K562 (cell line): ENCODE measurements around the gene CASP1. TPM values are rescaled to one million over a fixed set of nuclear protein-coding genes. Genes with fewer than 3 reads are reported as not detected.

Source experiments
- ATAC-seq: fragments of 200-7000 bp; cut with Tn5 transposase; 3 replicates; pipeline ENCODE4 v1.9.1; 2020; ENCODE audit warnings: moderate library complexity
- BruUV-seq: library from RNA; stranded (reverse); fragments of 400-500 nt; replicated peaks from 2 replicates; lab custom pipeline; 2021; lab: Mats Ljungman, UMichigan
- CTCF ChIA-PET: fragments of 300-600 bp; formaldehyde crosslinking; extraction: SDS; loops from one replicate; lab custom pipeline; 2021; ENCODE audit warnings: low intra/inter-chr PET ratio; lab: Yijun Ruan, JAX
- POLR2A ChIA-PET: fragments of 300-600, 350-650 bp; sonication (Branson Sonifier 250); formaldehyde crosslinking; extraction: SDS; loops from one replicate; lab custom pipeline; 2021; ENCODE audit warnings: antibody characterized with exemption, inconsistent platforms; lab: Yijun Ruan, JAX
- DNase-seq, 4 experiments: peaks; one replicate each; pipeline versions ENCODE4 v3.0.0 to v3.0.0-alpha.2; 2011 to 2018; ENCODE audit warnings: low spot score in 3 of 4, mixed read lengths in 3 of 4; ENCODE audit errors: extremely low read depth in 1 of 4
- FAIRE-seq: peaks from 2 replicates; lab custom pipeline; 2011; peaks lifted over from hg19 to GRCh38; lab: Jason Lieb, UNC
- H2AFZ ChIP-seq: 2 replicates; pipeline ENCODE4 v1.6.0; 2011; ENCODE audit warnings: low read depth, low read length, control low read depth, inconsistent platforms
- H3K27ac ChIP-seq: fragments of 200-600 bp; 3 replicates; pipeline ENCODE4 v1.8.0; 2011; ENCODE audit warnings: low read depth, mild to moderate bottlenecking, control low read depth, inconsistent platforms, low read length, moderate library complexity, mixed read lengths; ENCODE audit errors: extremely low read depth
- H3K27me3 ChIP-seq, 2 experiments: fragments of 300-600 bp in 1 of 2; 2 replicates in 1 of 2; 3 replicates in 1 of 2; pipeline versions ENCODE4 v1.6.0 to v1.8.0; 2011; ENCODE audit warnings: inconsistent platforms in 2 of 2, low read length in 2 of 2, mild to moderate bottlenecking in 1 of 2, mixed read lengths in 1 of 2, moderate library complexity in 1 of 2; ENCODE audit not compliant: control insufficient read depth in 2 of 2, insufficient read depth in 2 of 2
- H3K36me3 ChIP-seq: fragments of 300-600 bp; 3 replicates; pipeline ENCODE4 v1.8.0; 2011; ENCODE audit warnings: mild to moderate bottlenecking, low read length, inconsistent platforms; ENCODE audit not compliant: control insufficient read depth, insufficient read depth
- H3K4me1 ChIP-seq, 2 experiments: fragments of 200-600 bp in 1 of 2; replicated peaks in 1 of 2; 2 replicates in 1 of 2; 3 replicates in 1 of 2; pipeline versions ENCODE4 v1.5.1 to v1.8.0; 2011; ENCODE audit warnings: inconsistent platforms in 2 of 2, low read length in 2 of 2, mild to moderate bottlenecking in 1 of 2, mixed read lengths in 1 of 2, moderate library complexity in 1 of 2; ENCODE audit not compliant: control insufficient read depth in 2 of 2, insufficient read depth in 2 of 2
- H3K4me2 ChIP-seq: 2 replicates; pipeline ENCODE4 v1.6.1; 2011; ENCODE audit warnings: low read length, control low read depth, inconsistent platforms, mixed read lengths; ENCODE audit not compliant: insufficient read depth
- H3K4me3 ChIP-seq: fragments of 200-600 bp; sonication (generic), shearing (Covaris generic); 2 replicates; pipeline ENCODE4 v1.5.1; 2016; ENCODE audit warnings: control low read depth, inconsistent platforms
- H3K79me2 ChIP-seq: fragments of 200-600 bp; 3 replicates; pipeline ENCODE4 v1.8.0; 2011; ENCODE audit warnings: low read length, inconsistent platforms; ENCODE audit not compliant: control insufficient read depth, insufficient read depth
- H3K9ac ChIP-seq, 2 experiments: 2 replicates each; pipeline versions ENCODE4 v1.6.0 to v1.6.1; 2011; ENCODE audit warnings: low read depth in 2 of 2, low read length in 2 of 2, control low read depth in 1 of 2, inconsistent platforms in 1 of 2, mild to moderate bottlenecking in 1 of 2, mixed read lengths in 1 of 2; ENCODE audit not compliant: insufficient read depth in 1 of 2
- H3K9me1 ChIP-seq: one replicate; pipeline ENCODE4 v1.6.0; 2011; ENCODE audit warnings: inconsistent platforms, mild to moderate bottlenecking, low read length, moderate library complexity; ENCODE audit not compliant: control insufficient read depth, insufficient read depth
- H3K9me3 ChIP-seq: replicated peaks from 2 replicates; pipeline ENCODE4 v1.5.1; 2011; ENCODE audit warnings: low read depth, low read length, inconsistent platforms; ENCODE audit not compliant: control insufficient read depth, insufficient read depth
- H4K20me1 ChIP-seq: replicated peaks from 2 replicates; pipeline ENCODE4 v1.6.1; 2011; ENCODE audit warnings: low read length, inconsistent platforms, mixed read lengths; ENCODE audit not compliant: control insufficient read depth, insufficient read depth
- BMI1 ChIP-seq: fragments of 150-350 bp; IDR thresholded peaks from 2 replicates; pipeline ENCODE4 v1.6.1; 2014; ENCODE audit warnings: low read length
- C11orf30 ChIP-seq: fragments of 450-650 bp; IDR thresholded peaks from 2 replicates; pipeline ENCODE4 v1.6.1; 2016; ENCODE audit warnings: low read depth, mild to moderate bottlenecking
- CBX1 ChIP-seq: sonication (generic); IDR thresholded peaks from 2 replicates; pipeline ENCODE4 v1.6.1; 2016; ENCODE audit warnings: antibody characterized with exemption, low read depth, mild to moderate bottlenecking
- CXXC5 ChIP-seq: fragments of 250-450 bp; sonication (Bioruptor Pico); IDR thresholded peaks from 2 replicates; pipeline ENCODE4 v1.8.0; 2022; ENCODE audit warnings: inconsistent platforms, mild to moderate bottlenecking, moderate library complexity
- E4F1 ChIP-seq: fragments of 250-450 bp; sonication (Bioruptor Pico); IDR thresholded peaks from 2 replicates; pipeline ENCODE4 v1.5.0; 2021; ENCODE audit warnings: mild to moderate bottlenecking, borderline replicate concordance
- ELF4 ChIP-seq: fragments of 450-650 bp; formaldehyde crosslinking; IDR thresholded peaks from 2 replicates; pipeline ENCODE4 v1.4.0; 2022; ENCODE audit warnings: missing genetic modification characterization
- MAFK ChIP-seq: IDR thresholded peaks from 2 replicates; pipeline ENCODE4 v1.6.1; 2011; ENCODE audit warnings: low read length, improper control_type of control experiment
- POLR2A ChIP-seq: fragments of 450-650 bp; conservative IDR thresholded peaks from 2 replicates; pipeline ENCODE4 v1.6.1; 2016
- RFX7 ChIP-seq: fragments of 250-450 bp; sonication (Bioruptor Pico); IDR thresholded peaks from 2 replicates; pipeline ENCODE4 v1.5.1; 2021; ENCODE audit warnings: mild to moderate bottlenecking
- SAP30 ChIP-seq: fragments of 200-600 bp; sonication (generic); IDR thresholded peaks from 2 replicates; pipeline ENCODE4 v1.6.1; 2012; ENCODE audit warnings: borderline replicate concordance, low read depth, mild to moderate bottlenecking, moderate library complexity, low read length, control low read depth, inconsistent platforms; ENCODE audit not compliant: insufficient read depth, poor library complexity, severe bottlenecking
- SMARCA4 ChIP-seq: fragments of 450-650 bp; IDR thresholded peaks from 2 replicates; pipeline ENCODE4 v1.6.1; 2016
- ZBTB49 ChIP-seq: sonication (generic); formaldehyde crosslinking; IDR thresholded peaks from 2 replicates; pipeline ENCODE4 v1.8.0; 2022; ENCODE audit warnings: missing genetic modification reagents, mild to moderate bottlenecking, borderline replicate concordance
- ZNF589 ChIP-seq: fragments of 200-800 bp; sonication (Bioruptor generic); IDR thresholded peaks from 2 replicates; pipeline ENCODE4 v1.6.1; 2016; ENCODE audit warnings: low read depth, missing genetic modification characterization, missing compliant biosample characterization
- WGBS: fragments of 100-300 bp; shearing (Covaris generic); methylation state at CpG from one replicate; pipeline ENCODE4 v1.1.6; 2016; ENCODE audit warnings: low coverage, mixed read lengths; ENCODE audit not compliant: insufficient coverage; ENCODE audit errors: missing lambda C conversion rate; 5-methylcytosine and 5-hydroxymethylcytosine counted together
- in situ Hi-C: fragments of 300-500 bp; cut with MboI; formaldehyde crosslinking; loops from 4 replicates; pipeline ENCODE4 v1.15.0; 2018; ENCODE audit warnings: inconsistent platforms, mixed read lengths
- intact Hi-C: fragments of 100-400 bp; cut with micrococcal nuclease; formaldehyde crosslinking; loops from 2 replicates; pipeline ENCODE4 v1.14.2; 2022
- polyA plus RNA-seq, 8 experiments: library from polyadenylated mRNA; depleted of rRNA in 4 of 8; stranded (reverse) in 5 of 8; unstranded in 3 of 8; fragments of >200 nt; fragmentation: Nextera tagmentation in 2 of 8; fragmentation: Illumina TruSeq in 1 of 8; extraction: Ambion mirVana in 2 of 8; extraction: Trizol in 1 of 8; gene quantifications; 2 replicates each; pipeline versions ENCODE4 v1.2.1 to v1.2.3, GENCODE V29; 2011 to 2014; ENCODE audit warnings: inconsistent platforms in 1 of 8, missing spikeins in 1 of 8
- total RNA-seq, 7 experiments: library from RNA; depleted of rRNA in 6 of 7; stranded (reverse); fragments of >200 nt in 6 of 7; fragmentation: Illumina TruSeq in 2 of 7; extraction: Trizol in 2 of 7; gene quantifications; 2 replicates each; pipeline versions ENCODE4 v1.2.1 to v1.2.3, GENCODE V29; 2011 to 2021; ENCODE audit warnings: low replicate concordance in 1 of 7

The CASP1 gene
- total and polyA plus RNA-seq, 9 of the 15 experiments (the other 6 are each of a cell fraction or from before 2014, with no cell fraction given) = not detected

- no peak overlapping the region for H3K27ac ChIP-seq
- ChIA-PET CTCF (no interaction called here), POLR2A (no interaction called here)
- no peaks in the 10 kb centered on the region for H3K79me2 ChIP-seq
- BruUV-seq = no TSS peak
- FAIRE-seq (no peak), ATAC-seq (no peak), DNase-seq (no peak)
- TF ChIP-seq SMARCA4 (no peak), POLR2A (no peak)
- H3K27me3 ChIP-seq = no peaks in the 10 kb centered on the region
- H3K36me3 ChIP-seq = no peaks in the 10 kb centered on the region
- H3K9me3 ChIP-seq = 0 out of 2 replicates have a peak, but pooled peaks cover 1% of the 10 kb centered on the region
- H3K9ac ChIP-seq = no peak overlapping the region
- H3K9me1 ChIP-seq = no peaks in the 10 kb centered on the region
- no peak overlapping the region for H2AFZ ChIP-seq
- H4K20me1 ChIP-seq = no peaks in the 10 kb centered on the region
- intact Hi-C loops = no loop called here
- WGBS = 0% methylated on average over 3 of the region's 3 CpGs
- no peak overlapping the region for H3K4me2 ChIP-seq
- no peaks in the 10 kb centered on the region for H3K4me1 ChIP-seq
- H3K4me3 ChIP-seq = no peak overlapping the region
- in situ Hi-C loops = no loop called here
Measured at GRCh38 chr11:105004021-105004420, 30.9 kb downstream of the CASP1 start.

GRCh38 chr11:105003151-105003550 lies 31.8 kb downstream of the CASP1 start:
- DNase-seq (no peak), ATAC-seq (no peak), FAIRE-seq (no peak)
- H3K4me2 ChIP-seq = no peak overlapping the region
- no peaks in the 10 kb centered on the region for H3K9me1 ChIP-seq
- no peaks in the 10 kb centered on the region for H3K36me3 ChIP-seq
- H3K4me1 ChIP-seq = no peaks in the 10 kb centered on the region
- H3K9ac ChIP-seq = no peak overlapping the region
- intact Hi-C loops (no loop called here), in situ Hi-C loops (no loop called here)
- no peaks in the 10 kb centered on the region for H3K27me3 ChIP-seq
- no peak overlapping the region for H2AFZ ChIP-seq
- no peaks in the 10 kb centered on the region for H3K79me2 ChIP-seq
- 0% methylated on average over 2 of the region's 2 CpGs for WGBS
- CTCF ChIA-PET = no interaction called here
- H3K27ac ChIP-seq = no peak overlapping the region
- no peak overlapping the region for H3K4me3 ChIP-seq
- H3K9me3 ChIP-seq = 0 out of 2 replicates have a peak, but pooled peaks cover 1% of the 10 kb centered on the region
- BruUV-seq = no TSS peak
- POLR2A ChIA-PET = no interaction called here
- no peaks in the 10 kb centered on the region for H4K20me1 ChIP-seq
- TF ChIP-seq ZNF589 (CRISPR knock-in tag) (no peak), ELF4 (CRISPR knock-in tag) (no peak), SAP30 (no peak), C11orf30 (peak; percentile 14; the same call in 1 of the 2 replicates), MAFK (peak; percentile 28; the same call in 1 of the 2 replicates), BMI1 (no peak), ZBTB49 (no peak), CXXC5 (CRISPR knock-in tag) (no peak), E4F1 (CRISPR knock-in tag) (no peak), CBX1 (no peak), RFX7 (CRISPR knock-in tag) (no peak)
